Measurements from ENCODE around the gene SARM1.

- TF ChIP-seq RAD21 (IDR thresholded peaks at IDR 0.05; ENCODE audit: low read length): no peak
- no peak for TF ChIP-seq YY1 (IDR thresholded peaks at IDR 0.05; ENCODE audit: low read depth)
- no peak for TF ChIP-seq CHD2 (IDR thresholded peaks at IDR 0.05; ENCODE audit: low read length, partially characterized antibody)
- no peak for TF ChIP-seq SIN3A (IDR thresholded peaks at IDR 0.05; ENCODE audit: borderline replicate concordance, low read depth, low read length)
- TF ChIP-seq, protein P1, sequence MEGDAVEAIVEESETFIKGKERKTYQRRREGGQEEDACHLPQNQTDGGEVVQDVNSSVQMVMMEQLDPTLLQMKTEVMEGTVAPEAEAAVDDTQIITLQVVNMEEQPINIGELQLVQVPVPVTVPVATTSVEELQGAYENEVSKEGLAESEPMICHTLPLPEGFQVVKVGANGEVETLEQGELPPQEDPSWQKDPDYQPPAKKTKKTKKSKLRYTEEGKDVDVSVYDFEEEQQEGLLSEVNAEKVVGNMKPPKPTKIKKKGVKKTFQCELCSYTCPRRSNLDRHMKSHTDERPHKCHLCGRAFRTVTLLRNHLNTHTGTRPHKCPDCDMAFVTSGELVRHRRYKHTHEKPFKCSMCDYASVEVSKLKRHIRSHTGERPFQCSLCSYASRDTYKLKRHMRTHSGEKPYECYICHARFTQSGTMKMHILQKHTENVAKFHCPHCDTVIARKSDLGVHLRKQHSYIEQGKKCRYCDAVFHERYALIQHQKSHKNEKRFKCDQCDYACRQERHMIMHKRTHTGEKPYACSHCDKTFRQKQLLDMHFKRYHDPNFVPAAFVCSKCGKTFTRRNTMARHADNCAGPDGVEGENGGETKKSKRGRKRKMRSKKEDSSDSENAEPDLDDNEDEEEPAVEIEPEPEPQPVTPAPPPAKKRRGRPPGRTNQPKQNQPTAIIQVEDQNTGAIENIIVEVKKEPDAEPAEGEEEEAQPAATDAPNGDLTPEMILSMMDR (IDR thresholded peaks at IDR 0.05): no peak
- no peak for TF ChIP-seq GATA2 (CRISPR knock-in tag; IDR thresholded peaks at IDR 0.05)
- no peak for TF ChIP-seq USF1 (IDR thresholded peaks at IDR 0.05; ENCODE audit: borderline replicate concordance, low read depth)
- no peak for TF ChIP-seq TAF1 (IDR thresholded peaks at IDR 0.05; ENCODE audit: borderline replicate concordance, low read depth, low read length)
- no peak for TF ChIP-seq EP300 (IDR thresholded peaks at IDR 0.05; ENCODE audit: borderline replicate concordance in 1 of 2, low read depth in 1 of 2, low read length in 1 of 2)
Measured at GRCh38 chr17:28443901-28444638, 72.6 kb downstream of the SARM1 start.
